ENCODE data around the gene MAP4K2.

- TF ChIP-seq CTCF (IDR thresholded peaks at IDR 0.05; ENCODE audit: low read length) (no peak), EZH2phosphoT487 (IDR thresholded peaks at IDR 0.05; ENCODE audit: low read length) (no peak), EZH2 (optimal IDR thresholded peaks at IDR 0.05; ENCODE audit: low read depth, low read length) (no peak)
These were observed 45.3 kb downstream of the MAP4K2 start for GRCh38 chr11:64757549-64758329.

Data from MM.1S (cell line).